ENCODE data around the gene FOXC1. TPM values are rescaled to one million over a fixed set of nuclear protein-coding genes. Genes with fewer than 3 reads are reported as not detected.

FOXC1 gene
- total and polyA plus RNA-seq, 2 experiments from 2014 or later, result 0.60 to 1.1 TPM

DNA sequence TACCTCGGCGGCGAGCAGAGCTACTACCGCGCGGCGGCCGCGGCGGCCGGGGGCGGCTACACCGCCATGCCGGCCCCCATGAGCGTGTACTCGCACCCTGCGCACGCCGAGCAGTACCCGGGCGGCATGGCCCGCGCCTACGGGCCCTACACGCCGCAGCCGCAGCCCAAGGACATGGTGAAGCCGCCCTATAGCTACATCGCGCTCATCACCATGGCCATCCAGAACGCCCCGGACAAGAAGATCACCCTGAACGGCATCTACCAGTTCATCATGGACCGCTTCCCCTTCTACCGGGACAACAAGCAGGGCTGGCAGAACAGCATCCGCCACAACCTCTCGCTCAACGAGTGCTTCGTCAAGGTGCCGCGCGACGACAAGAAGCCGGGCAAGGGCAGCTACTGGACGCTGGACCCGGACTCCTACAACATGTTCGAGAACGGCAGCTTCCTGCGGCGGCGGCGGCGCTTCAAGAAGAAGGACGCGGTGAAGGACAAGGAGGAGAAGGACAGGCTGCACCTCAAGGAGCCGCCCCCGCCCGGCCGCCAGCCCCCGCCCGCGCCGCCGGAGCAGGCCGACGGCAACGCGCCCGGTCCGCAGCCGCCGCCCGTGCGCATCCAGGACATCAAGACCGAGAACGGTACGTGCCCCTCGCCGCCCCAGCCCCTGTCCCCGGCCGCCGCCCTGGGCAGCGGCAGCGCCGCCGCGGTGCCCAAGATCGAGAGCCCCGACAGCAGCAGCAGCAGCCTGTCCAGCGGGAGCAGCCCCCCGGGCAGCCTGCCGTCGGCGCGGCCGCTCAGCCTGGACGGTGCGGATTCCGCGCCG, 994 bp downstream of the FOXC1 start:
- no peaks in the 10 kb centered on the region for H3K36me3 ChIP-seq (replicated peaks; ENCODE audit: insufficient read depth, low read depth)
- no peak overlapping the region for H3K27ac ChIP-seq
- 5% methylated on average over 47 of the region's 101 CpGs for WGBS (ENCODE audit: low lambda C conversion rate, missing lambda C conversion rate)
- H3K27me3 ChIP-seq, result peaks cover 81% of the 10 kb centered on the region
- TF ChIP-seq EZH2phosphoT487 (IDR thresholded peaks at IDR 0.05; ENCODE audit: low read depth, severe bottlenecking, unreplicated experiment), result peak; percentile 71
- TF ChIP-seq, protein P1, sequence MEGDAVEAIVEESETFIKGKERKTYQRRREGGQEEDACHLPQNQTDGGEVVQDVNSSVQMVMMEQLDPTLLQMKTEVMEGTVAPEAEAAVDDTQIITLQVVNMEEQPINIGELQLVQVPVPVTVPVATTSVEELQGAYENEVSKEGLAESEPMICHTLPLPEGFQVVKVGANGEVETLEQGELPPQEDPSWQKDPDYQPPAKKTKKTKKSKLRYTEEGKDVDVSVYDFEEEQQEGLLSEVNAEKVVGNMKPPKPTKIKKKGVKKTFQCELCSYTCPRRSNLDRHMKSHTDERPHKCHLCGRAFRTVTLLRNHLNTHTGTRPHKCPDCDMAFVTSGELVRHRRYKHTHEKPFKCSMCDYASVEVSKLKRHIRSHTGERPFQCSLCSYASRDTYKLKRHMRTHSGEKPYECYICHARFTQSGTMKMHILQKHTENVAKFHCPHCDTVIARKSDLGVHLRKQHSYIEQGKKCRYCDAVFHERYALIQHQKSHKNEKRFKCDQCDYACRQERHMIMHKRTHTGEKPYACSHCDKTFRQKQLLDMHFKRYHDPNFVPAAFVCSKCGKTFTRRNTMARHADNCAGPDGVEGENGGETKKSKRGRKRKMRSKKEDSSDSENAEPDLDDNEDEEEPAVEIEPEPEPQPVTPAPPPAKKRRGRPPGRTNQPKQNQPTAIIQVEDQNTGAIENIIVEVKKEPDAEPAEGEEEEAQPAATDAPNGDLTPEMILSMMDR (IDR thresholded peaks at IDR 0.05; ENCODE audit: poor library complexity), result no peak
- TF ChIP-seq EZH2 (IDR thresholded peaks at IDR 0.05; ENCODE audit: borderline replicate concordance), result peak; percentile 94
- H3K79me2 ChIP-seq, result no peaks in the 10 kb centered on the region
- H3K4me3 ChIP-seq, result peak overlapping the region; percentile 23
- DNase-seq (ENCODE audit: low spot score), result peak; percentile 25
- peak overlapping the region; percentile 96 for H3K4me2 ChIP-seq
- H3K9me2 ChIP-seq (replicated peaks; ENCODE audit: insufficient read depth), result no peaks in the 10 kb centered on the region
- peaks cover 5% of the 10 kb centered on the region for H4K20me1 ChIP-seq (ENCODE audit: insufficient read depth, poor library complexity, severe bottlenecking)
- no peak overlapping the region for H2AFZ ChIP-seq
- H3K9me3 ChIP-seq (ENCODE audit: low read depth), result no peaks in the 10 kb centered on the region
- peaks cover 22% of the 10 kb centered on the region for H3K4me1 ChIP-seq (ENCODE audit: insufficient read depth)

DNA sequence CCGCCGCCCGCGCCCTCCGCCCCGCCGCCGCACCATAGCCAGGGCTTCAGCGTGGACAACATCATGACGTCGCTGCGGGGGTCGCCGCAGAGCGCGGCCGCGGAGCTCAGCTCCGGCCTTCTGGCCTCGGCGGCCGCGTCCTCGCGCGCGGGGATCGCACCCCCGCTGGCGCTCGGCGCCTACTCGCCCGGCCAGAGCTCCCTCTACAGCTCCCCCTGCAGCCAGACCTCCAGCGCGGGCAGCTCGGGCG, 1.5 kb downstream of the FOXC1 start:
- no peak overlapping the region for H3K4me3 ChIP-seq
- DNase-seq (ENCODE audit: low spot score), result peak; percentile 45
- H3K4me2 ChIP-seq, result peak overlapping the region; percentile 96
- H4K20me1 ChIP-seq (ENCODE audit: insufficient read depth, poor library complexity, severe bottlenecking), result peaks cover 5% of the 10 kb centered on the region
- no peak overlapping the region for H2AFZ ChIP-seq
- TF ChIP-seq EZH2 (IDR thresholded peaks at IDR 0.05; ENCODE audit: borderline replicate concordance), result peak; percentile 2
- TF ChIP-seq, protein P1 (IDR thresholded peaks at IDR 0.05; ENCODE audit: poor library complexity), result no peak
- WGBS (ENCODE audit: low lambda C conversion rate, missing lambda C conversion rate), result under 1% methylated on average over 28 of the region's 38 CpGs
- no peaks in the 10 kb centered on the region for H3K36me3 ChIP-seq (replicated peaks; ENCODE audit: insufficient read depth, low read depth)
- H3K27ac ChIP-seq, result no peak overlapping the region
- H3K27me3 ChIP-seq, result peaks cover 81% of the 10 kb centered on the region
- H3K9me3 ChIP-seq (ENCODE audit: low read depth), result no peaks in the 10 kb centered on the region
- no peaks in the 10 kb centered on the region for H3K79me2 ChIP-seq
- H3K4me1 ChIP-seq (ENCODE audit: insufficient read depth), result peaks cover 22% of the 10 kb centered on the region
- no peaks in the 10 kb centered on the region for H3K9me2 ChIP-seq (replicated peaks; ENCODE audit: insufficient read depth)

DNA sequence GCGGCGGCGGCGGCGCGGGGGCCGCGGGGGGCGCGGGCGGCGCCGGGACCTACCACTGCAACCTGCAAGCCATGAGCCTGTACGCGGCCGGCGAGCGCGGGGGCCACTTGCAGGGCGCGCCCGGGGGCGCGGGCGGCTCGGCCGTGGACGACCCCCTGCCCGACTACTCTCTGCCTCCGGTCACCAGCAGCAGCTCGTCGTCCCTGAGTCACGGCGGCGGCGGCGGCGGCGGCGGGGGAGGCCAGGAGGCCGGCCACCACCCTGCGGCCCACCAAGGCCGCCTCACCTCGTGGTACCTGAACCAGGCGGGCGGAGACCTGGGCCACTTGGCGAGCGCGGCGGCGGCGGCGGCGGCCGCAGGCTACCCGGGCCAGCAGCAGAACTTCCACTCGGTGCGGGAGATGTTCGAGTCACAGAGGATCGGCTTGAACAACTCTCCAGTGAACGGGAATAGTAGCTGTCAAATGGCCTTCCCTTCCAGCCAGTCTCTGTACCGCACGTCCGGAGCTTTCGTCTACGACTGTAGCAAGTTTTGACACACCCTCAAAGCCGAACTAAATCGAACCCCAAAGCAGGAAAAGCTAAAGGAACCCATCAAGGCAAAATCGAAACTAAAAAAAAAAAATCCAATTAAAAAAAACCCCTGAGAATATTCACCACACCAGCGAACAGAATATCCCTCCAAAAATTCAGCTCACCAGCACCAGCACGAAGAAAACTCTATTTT, 2.0 kb downstream of the FOXC1 start:
- Histone ChIP-seq H3K4me1 (ENCODE audit: insufficient read depth) (peaks cover 22% of the 10 kb centered on the region), H4K20me1 (ENCODE audit: insufficient read depth, poor library complexity, severe bottlenecking) (peaks cover 5% of the 10 kb centered on the region), H3K27ac (no peak overlapping the region), H2AFZ (no peak overlapping the region), H3K4me3 (no peak overlapping the region), H3K4me2 (peak overlapping the region; percentile 96), H3K79me2 (no peaks in the 10 kb centered on the region), H3K9me2 (replicated peaks; ENCODE audit: insufficient read depth) (no peaks in the 10 kb centered on the region), H3K27me3 (peaks cover 81% of the 10 kb centered on the region), H3K36me3 (replicated peaks; ENCODE audit: insufficient read depth, low read depth) (no peaks in the 10 kb centered on the region), H3K9me3 (ENCODE audit: low read depth) (no peaks in the 10 kb centered on the region)
- no peak for DNase-seq (ENCODE audit: low spot score)
- TF ChIP-seq EZH2phosphoT487 (IDR thresholded peaks at IDR 0.05; ENCODE audit: low read depth, severe bottlenecking, unreplicated experiment) (peak; percentile 94), EZH2 (IDR thresholded peaks at IDR 0.05; ENCODE audit: borderline replicate concordance) (peak; percentile 96)
- TF ChIP-seq, protein P1 (IDR thresholded peaks at IDR 0.05; ENCODE audit: poor library complexity), result no peak
- 4% methylated on average over 36 of the region's 71 CpGs for WGBS (ENCODE audit: low lambda C conversion rate, missing lambda C conversion rate)

All from hepatocyte (in vitro differentiated cells).